HG02642 (cell line): ENCODE results near the gene PTPRB.

Experiments
- ATAC-seq: cut with Tn5 transposase; IDR thresholded peaks from one replicate; pipeline ENCODE4 v1.9.1; 2021; ENCODE audit warnings: mild to moderate bottlenecking; ENCODE audit not compliant: unreplicated experiment, poor library complexity

PTPRB gene

DNA sequence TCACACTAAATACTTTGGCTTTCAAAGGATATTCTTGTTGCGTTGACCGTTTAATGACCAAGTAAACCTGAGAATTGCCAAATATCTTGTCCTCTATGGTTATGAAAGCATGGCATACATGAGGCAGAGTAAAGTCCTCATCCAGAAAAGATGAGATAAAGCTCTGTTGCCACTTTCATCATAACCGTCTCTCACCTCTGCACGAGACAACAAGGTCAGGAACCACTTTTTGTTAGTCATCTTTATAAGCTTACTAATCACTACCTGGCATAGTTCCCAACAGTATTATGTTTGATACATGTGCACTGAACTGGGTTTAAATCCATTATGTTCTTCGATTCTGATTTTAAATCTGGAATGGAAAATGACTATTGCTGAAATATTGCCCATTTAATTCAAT is 31.3 kb downstream of the PTPRB start:
- ATAC-seq: no peak

DNA sequence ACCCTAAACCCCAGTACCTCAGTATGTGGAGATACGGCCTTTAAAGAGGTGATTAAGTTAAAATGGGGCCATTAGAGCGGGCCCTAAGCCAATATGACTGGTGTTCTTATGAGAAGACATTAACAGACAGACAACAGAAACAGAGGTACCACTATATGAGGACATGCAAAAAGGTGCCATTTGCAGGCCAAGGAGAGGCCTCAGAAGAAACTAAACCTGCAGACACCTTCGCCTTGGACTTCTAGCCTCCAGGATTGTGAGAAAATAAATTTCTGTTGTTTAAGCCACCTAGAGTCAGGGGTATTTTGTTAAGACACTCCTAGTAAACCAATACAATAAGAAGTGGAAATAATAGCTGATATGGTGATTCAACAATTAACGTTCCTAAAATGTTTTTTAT is 32.6 kb downstream of the PTPRB start:
- no peak for ATAC-seq

DNA sequence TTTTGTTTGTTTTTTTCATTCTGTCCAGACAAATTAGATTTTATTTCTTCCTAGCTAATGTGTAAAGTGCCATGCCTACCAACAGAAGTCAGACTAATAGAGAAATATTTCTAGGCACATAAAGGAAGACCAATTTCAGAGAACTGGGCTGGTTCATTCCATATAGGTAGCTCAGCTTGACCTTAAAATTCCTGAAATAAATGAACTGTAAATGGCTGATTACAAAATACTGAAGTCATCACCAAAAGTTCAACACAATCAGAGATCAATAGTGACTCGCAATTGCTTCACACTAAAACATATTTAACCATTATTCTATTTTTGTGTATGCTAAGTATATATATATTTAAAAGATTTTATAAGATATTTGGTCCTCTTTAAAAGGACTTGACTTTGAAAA is 34.2 kb downstream of the PTPRB start:
- ATAC-seq: no peak

DNA sequence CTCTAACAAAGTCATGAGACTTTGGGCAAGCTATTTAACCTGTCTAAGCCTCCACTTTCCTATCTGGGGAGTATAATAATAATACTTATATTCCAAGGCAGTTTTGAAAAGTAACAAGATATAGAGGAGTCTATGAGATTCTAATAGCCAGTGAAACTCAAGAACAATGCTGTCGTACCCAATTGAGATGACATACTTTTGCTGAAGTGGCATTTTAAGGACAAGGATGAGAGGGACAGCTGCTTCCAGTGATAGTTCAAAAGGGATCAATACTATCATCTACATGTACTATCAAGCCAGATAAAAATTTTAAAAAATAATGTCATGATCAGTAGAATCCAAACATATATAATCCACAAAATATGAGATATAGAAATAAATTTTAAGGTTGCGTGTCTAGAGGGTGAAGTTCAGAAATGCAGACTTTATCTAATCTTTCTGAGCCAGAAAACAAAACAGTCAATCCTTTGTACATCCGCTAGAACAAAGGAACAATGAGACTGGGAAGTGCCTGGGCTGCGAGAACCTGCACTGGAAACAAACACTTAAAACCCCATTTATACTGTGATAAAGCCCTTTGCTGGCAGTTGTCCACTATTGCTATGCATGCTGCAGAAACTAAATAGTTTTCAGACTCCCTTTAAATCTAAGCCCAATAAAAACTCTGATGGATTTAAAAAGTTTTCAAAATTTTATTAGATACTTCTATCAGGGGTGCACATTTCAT is 38.6 kb downstream of the PTPRB start:
- ATAC-seq: no peak

DNA sequence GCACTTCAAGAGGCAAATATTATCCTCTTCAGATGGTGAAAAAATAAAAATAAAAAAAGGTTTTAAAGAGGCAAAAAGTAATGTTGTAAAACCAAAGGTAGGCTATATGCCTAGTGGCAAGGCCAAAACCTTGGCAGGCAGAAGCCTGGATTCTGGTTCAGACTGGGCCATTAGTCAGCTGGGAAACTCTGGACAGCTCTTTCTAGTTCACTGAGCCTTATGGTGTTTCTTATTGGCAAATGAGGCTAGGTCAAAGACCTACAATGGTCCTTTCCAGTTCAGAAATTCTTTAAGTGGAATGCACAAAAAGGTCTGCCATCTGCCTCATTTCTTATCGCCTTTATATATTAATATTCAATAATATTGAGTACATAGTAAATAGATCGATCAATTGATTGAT is 44.6 kb downstream of the PTPRB start:
- no peak for ATAC-seq

DNA sequence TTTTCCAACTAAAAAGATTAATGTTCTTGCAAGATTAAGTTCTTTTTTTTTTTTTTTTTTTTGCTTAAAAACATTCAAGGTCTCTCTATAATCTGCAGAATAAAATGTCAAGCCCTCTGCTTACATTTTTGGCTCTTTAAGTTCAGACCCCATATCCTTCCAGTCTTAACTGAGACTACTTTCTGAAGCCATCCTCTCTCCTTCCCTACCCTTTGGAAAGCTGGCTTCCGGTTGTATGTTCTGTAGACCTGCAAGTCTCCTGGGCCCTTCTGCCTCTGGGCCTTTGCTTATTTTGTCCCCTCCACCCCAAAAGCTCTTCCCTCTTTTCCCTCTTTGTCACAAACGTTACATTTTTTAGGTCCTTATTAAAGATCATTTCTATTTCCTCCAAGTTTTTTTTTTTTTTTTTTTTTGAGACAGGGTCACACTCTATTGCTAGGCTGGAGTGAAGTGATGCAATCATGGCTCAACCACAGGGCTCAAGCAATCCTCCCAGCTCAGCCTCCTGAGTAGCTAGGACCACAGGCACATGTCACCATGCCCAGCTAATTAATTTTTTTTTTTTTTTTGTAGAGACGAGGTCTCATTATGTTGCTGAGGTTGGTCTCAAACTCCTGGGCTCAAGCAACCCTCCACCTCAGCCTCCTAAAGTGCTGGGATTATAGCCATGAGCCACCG is 46.5 kb downstream of the PTPRB start:
- no peak for ATAC-seq

DNA sequence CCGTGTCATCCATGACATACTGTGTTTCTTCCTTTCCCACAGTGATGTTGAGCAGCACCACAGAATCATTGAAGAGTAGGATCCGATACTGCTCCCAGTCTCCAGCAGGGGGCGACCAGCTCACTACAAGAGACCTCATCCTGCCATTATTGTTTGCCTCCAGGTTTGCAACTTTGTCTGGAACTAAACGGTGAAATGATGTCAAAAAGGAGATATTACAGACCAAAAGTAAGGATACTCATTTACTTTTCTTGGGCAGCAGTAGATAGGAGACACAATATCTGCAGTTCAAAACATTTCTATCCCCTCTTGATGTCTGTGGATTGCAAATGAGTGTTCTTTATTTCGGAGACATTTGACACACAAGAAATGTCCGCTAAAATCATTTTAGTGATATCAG is 47.2 kb downstream of the PTPRB start:
- peak; percentile 87 for ATAC-seq

DNA sequence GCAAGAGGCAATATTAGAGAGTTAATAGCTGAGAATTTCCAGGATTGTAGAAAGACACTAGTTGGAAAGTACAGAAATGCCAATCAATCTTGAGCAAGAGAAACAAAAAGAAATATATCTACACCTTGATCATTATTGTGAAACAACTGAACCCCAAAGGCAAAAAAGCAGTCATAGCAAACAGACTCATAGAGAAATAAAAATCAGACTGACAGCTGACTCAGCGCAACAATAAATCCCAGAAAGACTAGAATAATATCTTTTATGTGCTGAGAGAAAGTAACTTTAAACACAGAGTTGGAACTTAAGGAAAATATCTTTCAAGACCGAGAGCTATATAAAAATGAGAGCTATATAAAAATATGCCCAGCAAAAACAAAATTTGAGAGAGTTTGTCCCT is 52.9 kb downstream of the PTPRB start:
- ATAC-seq: no peak

DNA sequence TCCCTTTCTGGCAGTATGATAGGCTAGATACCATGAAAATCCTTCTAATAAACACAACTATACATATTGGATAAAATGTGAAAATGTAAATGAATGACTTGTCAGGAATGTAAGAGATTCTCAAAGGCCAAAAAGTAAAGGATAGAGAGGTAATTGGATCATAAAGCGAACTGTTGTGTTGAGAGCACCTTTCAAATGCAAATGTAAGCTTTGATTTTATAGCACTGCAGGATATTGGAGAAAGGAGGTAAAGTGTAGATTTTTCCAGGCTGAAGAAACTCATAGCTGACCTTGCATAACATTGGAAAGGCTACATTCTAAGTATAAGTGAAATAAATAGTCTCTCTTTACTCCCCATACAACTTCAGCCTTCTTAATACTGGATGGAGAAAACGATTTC is 54.0 kb downstream of the PTPRB start:
- ATAC-seq: no peak

DNA sequence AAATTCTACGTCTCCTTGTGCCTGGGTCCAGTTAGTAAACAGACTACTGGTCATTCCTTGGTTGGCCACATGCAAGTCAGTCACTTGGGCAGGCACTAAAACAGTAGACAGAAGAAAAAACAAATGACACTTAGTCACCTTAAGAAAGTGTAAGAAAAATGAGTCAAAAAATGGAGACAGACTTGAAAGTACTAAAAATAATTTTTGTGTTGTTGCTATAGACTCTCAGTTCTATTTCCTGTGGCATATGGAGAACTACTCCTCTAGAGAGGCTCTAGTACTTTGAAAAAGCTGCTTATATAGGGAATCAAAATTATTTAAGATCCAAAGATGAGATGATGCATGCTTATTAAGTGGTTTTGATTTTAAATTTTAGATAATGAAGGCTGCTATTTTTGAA is 56.0 kb downstream of the PTPRB start:
- no peak for ATAC-seq

DNA sequence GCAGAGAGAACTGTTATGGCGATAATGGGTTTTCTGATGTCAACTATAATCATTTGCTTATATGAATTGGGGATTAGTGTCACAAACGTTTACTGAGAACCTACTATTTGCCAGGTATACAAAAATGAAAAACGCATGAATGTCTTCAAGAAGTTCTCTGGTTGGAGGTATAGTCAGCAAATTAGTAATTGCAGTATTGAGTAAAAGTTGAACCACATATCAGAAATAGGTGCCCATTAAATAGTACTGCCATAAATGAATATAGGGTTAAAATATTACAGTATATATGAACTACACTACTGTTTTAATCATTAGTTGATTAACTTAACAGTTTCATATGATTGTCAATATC is 60.0 kb downstream of the PTPRB start:
- ATAC-seq: no peak

DNA sequence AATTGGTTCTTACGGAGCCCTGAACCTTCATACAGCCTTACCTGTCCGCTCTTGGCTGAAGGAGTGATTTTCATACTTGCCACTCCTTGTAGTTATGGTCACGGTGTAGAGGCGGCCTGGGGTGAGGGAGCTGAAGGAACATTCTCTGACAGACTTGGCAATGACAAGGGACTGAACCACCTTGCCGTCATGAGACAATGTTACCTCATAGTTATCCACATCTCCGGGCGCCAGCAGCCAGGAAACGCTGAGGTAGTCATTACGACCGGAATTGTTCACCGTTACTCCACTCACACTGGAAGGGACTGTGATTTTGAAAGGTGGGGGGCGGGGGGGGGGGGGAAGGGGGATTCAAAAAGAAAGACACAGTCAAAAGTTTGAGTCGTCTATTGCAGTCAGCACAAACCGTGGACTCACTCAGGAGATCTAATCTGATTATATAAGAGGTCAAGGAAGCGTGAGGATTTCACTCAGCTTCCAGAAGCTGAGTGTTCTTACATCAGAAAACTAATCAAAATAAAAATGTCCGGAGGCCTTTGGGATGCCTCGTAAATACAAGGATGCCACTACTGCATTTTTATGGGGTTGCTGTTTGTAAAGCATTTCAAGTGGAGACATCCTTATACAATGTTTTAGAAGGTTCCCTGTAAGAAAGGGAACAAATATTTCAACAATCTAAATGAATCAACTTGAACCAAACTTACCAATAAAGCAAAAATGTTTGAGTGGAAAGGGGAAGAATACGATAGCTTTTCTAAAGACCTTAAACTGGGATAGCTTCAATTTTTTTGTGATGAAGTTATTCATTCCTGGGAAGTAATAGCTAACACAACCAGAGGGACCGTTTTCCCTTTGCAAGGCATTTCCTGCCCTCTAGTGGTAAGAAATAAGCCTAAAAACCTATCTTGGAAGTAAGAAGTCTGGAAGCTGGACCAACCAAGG is 60.6 kb downstream of the PTPRB start:
- no peak for ATAC-seq

DNA sequence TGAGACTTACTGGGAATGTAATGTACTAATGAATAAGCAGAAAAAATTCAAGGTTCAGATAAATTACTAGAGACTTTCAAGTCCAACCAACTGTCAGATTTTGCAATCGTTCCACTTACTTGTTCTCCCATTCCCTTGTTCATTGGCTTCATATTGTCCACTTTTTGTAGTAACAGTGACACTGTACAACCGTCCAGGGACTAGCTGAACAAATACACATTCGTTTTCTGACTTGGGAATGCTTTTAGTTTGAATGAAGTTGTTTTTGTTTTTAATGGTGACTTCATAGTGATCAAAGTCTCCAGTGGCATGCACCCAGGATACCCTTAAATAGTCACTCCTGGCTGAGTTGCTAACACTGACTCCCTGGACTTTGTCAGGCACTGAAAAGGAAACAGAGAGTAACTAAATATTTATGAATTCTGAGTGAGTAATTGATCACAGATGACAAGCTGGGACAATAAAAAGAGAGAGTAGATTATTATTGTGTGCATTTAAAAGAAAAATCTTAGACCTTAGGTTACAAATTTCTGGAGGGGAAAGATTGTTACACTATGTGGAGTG is 65.4 kb downstream of the PTPRB start:
- ATAC-seq: no peak

DNA sequence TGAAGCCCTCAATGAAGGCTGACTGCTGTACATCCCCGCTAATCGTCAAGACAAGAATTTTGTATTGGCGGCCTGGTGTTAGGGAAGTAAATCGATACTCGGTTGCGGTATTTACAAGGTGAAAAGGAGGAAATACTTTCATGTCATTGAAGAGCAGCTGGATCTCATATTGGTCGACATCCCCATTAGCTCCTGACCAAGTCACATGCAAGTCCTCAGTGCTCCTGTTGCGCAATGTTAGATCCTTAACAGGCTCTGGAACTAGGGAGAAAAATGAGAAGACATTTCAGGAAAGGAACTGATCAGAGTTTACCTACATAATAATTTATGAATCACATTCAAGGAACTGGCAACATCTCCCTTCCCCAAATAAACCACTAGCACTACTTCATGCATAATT is 66.2 kb downstream of the PTPRB start:
- no peak for ATAC-seq

DNA sequence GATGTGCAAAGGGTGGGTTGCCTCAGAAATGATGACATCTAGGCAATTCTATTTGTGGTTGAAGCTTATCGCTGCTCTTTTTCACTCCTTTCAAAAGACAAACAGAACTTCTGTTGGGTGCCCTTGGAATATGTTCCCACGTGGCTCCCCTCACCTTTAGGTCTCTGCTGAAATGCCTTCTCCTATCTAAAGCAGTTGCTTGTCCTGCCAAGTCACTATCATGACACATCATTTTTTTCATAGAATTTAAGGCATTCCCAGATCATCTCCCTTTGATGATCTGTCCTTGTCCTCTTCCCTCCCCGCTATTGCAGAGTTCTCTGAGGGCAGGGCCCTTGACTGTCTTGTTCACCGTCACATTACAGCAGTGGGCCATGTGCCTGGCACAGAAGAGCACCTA is 75.7 kb downstream of the PTPRB start:
- ATAC-seq: no peak

DNA sequence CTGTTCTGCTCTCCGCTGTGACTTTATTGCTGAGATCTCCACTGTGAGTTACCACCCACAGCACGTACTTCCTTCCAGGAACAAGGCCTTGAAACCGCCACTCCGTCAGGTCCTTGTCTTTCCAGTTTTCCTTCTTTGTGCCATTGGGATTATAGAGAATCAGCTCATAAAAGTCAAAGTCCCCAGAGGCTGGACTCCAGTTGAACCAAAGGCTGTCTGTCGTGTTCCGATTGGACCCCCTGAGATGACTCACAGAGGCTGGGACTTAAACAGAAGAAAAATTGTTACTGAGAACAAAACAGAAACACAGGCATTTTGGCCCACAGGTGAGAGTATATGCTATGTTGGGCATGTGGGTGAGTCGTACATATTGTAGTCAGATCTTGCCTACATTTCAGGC is 76.6 kb downstream of the PTPRB start:
- no peak for ATAC-seq

DNA sequence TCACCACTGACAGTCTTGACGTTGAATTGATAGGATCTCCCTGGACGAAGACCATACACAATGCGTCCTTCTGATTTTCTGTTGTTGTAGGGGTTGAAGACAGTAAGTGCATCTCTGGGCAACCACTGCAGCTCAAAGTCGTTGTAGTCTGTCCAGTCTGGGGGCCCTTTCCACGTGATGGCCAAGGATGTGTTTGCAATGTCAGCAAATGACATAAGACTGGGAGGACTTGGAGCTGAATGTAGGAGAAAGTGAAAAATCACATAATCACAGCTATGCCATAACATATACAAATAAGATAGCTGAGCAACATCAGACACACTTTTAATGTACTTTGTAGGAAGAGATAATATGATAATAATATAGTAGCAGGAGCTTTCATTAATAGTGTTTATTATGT is 77.8 kb downstream of the PTPRB start:
- ATAC-seq: no peak

DNA sequence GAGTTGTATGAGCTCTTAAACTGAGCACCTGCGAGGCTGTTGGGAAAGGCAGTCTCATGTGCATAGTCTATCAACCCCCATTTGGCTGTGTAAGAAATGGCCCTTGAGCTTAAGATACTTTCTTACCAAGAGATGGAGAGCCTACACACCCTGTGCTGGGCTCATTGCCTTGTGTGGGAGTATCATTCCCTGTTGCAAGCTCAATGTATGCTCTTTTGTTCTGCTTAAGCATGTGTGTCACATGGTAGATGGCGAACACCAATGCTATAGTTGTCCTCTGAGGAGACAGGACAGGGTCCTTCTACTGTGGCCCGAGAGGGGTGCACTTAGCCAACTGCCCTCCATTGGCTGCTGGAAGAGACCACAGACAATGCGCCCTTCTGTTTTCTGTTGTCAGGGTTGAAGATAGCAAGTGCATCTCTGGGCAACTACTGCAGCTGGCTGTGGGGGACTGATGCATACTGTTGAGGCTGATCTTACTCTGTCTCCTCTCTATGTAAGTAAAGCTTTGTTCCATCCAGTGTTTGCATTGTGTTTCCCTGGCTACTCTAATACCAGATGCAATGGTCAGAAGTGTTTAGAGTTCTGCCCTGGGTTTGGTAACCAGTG is 79.5 kb downstream of the PTPRB start:
- ATAC-seq: no peak

DNA sequence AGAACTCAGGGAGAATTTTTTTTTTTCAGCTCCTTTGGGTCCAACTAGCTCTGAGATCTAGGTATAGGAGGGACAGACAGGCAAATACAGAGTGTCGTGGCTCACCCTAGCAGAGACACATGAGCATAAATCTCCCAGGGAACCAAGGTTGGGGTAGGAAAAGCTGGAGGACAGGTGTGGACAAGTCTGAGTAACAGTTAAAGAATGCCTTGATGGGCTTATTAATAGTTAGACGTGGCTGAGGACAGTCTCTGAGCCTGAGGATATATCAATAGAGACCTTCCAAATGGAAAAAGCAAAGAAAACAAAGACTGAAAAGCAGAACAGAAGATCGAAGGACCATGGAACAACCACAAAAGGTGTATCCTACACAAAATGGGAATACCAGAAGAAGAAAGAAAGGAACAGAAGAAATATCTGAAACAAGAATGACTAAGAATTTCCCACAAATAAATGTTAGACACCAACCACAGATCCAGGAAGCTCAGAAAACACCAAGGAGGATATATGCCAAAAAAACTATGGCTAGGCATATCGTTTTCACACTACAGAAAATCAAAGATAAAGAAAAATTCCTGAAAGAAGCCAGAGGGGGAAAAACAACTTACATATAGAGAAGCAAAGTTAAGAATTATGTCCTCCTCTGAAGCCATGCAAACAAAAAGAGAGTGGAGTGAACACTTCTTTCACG is 80.9 kb downstream of the PTPRB start:
- ATAC-seq: no peak

DNA sequence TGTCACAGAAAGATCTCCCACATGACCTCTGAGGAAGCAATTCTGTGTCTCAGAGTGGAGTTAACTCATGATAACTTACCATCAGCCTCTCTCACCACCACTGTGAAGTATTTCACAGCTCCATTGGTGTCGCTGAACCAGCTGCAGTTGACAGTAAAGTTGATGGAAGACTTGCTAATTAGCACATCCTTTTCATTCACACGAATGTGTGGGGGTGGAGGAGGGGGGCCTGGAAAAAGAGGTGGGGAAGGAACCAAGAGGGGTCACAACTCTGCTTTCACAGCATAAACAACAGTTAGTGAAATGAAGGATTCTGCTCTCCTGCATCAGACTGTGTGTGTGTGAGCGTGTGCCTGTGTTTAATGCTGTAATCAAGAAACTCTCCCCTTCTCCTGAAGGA is 82.1 kb downstream of the PTPRB start:
- ATAC-seq: no peak
